Peyer's patch (tissue), 4 donors: ENCODE measurements around the gene CFAP54.

Experiments
- CTCF ChIP-seq, 6 experiments: fragments of 450-650 bp in 4 of 6; fragments of 200-600 bp in 2 of 6; sonication (generic) in 1 of 6; IDR thresholded peaks; one replicate each; pipeline ENCODE4 v1.5.1; 2017 to 2019; ENCODE audit warnings: antibody characterized with exemption in 6 of 6, mild to moderate bottlenecking in 3 of 6, moderate library complexity in 1 of 6
- POLR2A ChIP-seq, 2 donors: fragments of 450-650 bp; IDR thresholded peaks; one replicate each; pipeline ENCODE4 v1.5.1; 2017; ENCODE audit warnings: antibody characterized with exemption in 2 of 2, mild to moderate bottlenecking in 2 of 2, moderate library complexity in 2 of 2

GRCh38 chr12:96698521-96698920, 209.1 kb downstream of the CFAP54 start:
- TF ChIP-seq CTCF (IDR thresholded peaks at IDR 0.05) (no peak), POLR2A (IDR thresholded peaks at IDR 0.05) (no peak)
